Measurements from ENCODE around the gene SHISA2. TPM values are rescaled to one million over a fixed set of nuclear protein-coding genes. Genes with fewer than 3 reads are reported as not detected.

SHISA2 gene
- total and polyA plus RNA-seq, 4 donors = under 0.01 to 2.1 TPM; not detected in 2

GRCh38 chr13:26007261-26008125 lies 44.3 kb downstream of the SHISA2 start:
- DNase-seq (ENCODE audit: low spot score) = no peak
- Histone ChIP-seq H3K27ac (ENCODE audit: low read depth in 1 of 2, low read length in 2 of 2) (no peak overlapping the region), H3K36me3 (ENCODE audit: control insufficient read depth in 4 of 4, insufficient read depth in 3 of 4, low read depth in 1 of 4, low read length in 3 of 4) (no peaks in the 10 kb centered on the region), H3K9me3 (ENCODE audit: control insufficient read depth in 4 of 4, low read length in 3 of 4) (peaks cover 0 to 5% (median under 1%) of the 10 kb centered on the region in 4 donors), H3K9ac (ENCODE audit: low read depth in 1 of 2, low read length in 2 of 2) (no peak overlapping the region), H3K4me3 (ENCODE audit: low read depth in 1 of 3, low read length in 3 of 3) (no peak overlapping the region), H3K27me3 (ENCODE audit: control insufficient read depth in 4 of 4, insufficient read depth in 4 of 4, low read length in 3 of 4) (peaks cover 0 to 8% (median 0%) of the 10 kb centered on the region in 4 donors), H3K4me1 (ENCODE audit: control insufficient read depth in 4 of 4, insufficient read depth in 4 of 4, low read length in 3 of 4) (no peaks in the 10 kb centered on the region)
- TF ChIP-seq HNF4A (conservative IDR thresholded peaks at IDR 0.05) (no peak), SP1 (IDR thresholded peaks at IDR 0.05) (no peak)
- 35% methylated on average over 1 of the region's 1 CpG for WGBS

Other genes starting within 250 kb of the SHISA2 start
- 10 to 100 TPM; 21.2 to 21.9 TPM for gene RNF6, start 170.3 kb upstream of the SHISA2 start, total RNA-seq
- 1 to 10 TPM; 8.1 to 8.4 TPM for gene RNF6, start 170.3 kb upstream of the SHISA2 start, polyA plus RNA-seq
- 10 to 100 TPM in 1 of 2 donors, 1 to 10 TPM in 1; 7.6 to 10.8 TPM for gene CDK8, start 202.1 kb upstream of the SHISA2 start, total RNA-seq
- gene CDK8, start 202.1 kb upstream of the SHISA2 start, polyA plus RNA-seq = 1 to 10 TPM; 3.3 to 5.9 TPM

Data from liver (tissue), 9 donors.